Naive thymus-derived CD4-positive, alpha-beta T cell (primary cell): ENCODE measurements around the gene DPRX. TPM values are rescaled to one million over a fixed set of nuclear protein-coding genes. Genes with fewer than 3 reads are reported as not detected.
"Not testable (repeated sequence)": the region's sequence is repeated elsewhere in the genome, so short reads cannot be mapped to it uniquely, and the experiment has no call there.

ENCODE experiments used
- ATAC-seq: fragments of 150-1000 bp; cut with Tn5 transposase; 2 replicates; pipeline ENCODE4 v1.10.0; 2021; ENCODE audit warnings: mild to moderate bottlenecking, moderate library complexity
- CTCF ChIA-PET: fragments of 350-600 bp; sonication (Branson Sonifier 250); formaldehyde crosslinking; loops from one replicate; lab custom pipeline; 2021; ENCODE audit warnings: antibody characterized with exemption; lab: Charles Lee
- POLR2A ChIA-PET: fragments of 350-600 bp; sonication (Branson Sonifier 250); formaldehyde crosslinking; loops from one replicate; lab custom pipeline; 2021; ENCODE audit warnings: antibody characterized with exemption, inconsistent platforms; lab: Charles Lee
- DNase-seq, 9 donors: peaks; one replicate each; pipeline versions ENCODE4 v3.0.0 to v3.0.0-alpha.2; 2020 to 2022; ENCODE audit warnings: mixed read lengths in 1 of 9
- H3K27ac ChIP-seq: one replicate; pipeline ENCODE4 v1.7.0; 2013; ENCODE audit warnings: mild to moderate bottlenecking, low read depth, low read length, moderate library complexity
- H3K27me3 ChIP-seq, 2 donors: one replicate each; pipeline ENCODE4 v1.7.0; 2013; ENCODE audit warnings: low read length in 2 of 2, mild to moderate bottlenecking in 2 of 2, moderate library complexity in 2 of 2; ENCODE audit not compliant: control insufficient read depth in 2 of 2, insufficient read depth in 2 of 2
- H3K36me3 ChIP-seq, 3 experiments: 1 replicate in 2 of 3; 2 replicates in 1 of 3; pipeline ENCODE4 v1.7.0; 2013; ENCODE audit warnings: low read length in 3 of 3, mild to moderate bottlenecking in 3 of 3, moderate library complexity in 1 of 3; ENCODE audit not compliant: insufficient read depth in 3 of 3, control insufficient read depth in 2 of 3
- H3K4me1 ChIP-seq, 2 donors: one replicate each; pipeline ENCODE4 v1.7.0; 2013; ENCODE audit warnings: low read length in 2 of 2, mild to moderate bottlenecking in 2 of 2, moderate library complexity in 1 of 2; ENCODE audit not compliant: control insufficient read depth in 2 of 2, insufficient read depth in 2 of 2
- H3K4me3 ChIP-seq: 2 replicates; pipeline ENCODE4 v1.7.0; 2013; ENCODE audit warnings: mild to moderate bottlenecking, low read length
- H3K9me3 ChIP-seq, 3 experiments: 1 replicate in 2 of 3; 2 replicates in 1 of 3; pipeline ENCODE4 v1.7.0; 2013; ENCODE audit warnings: low read length in 3 of 3; ENCODE audit not compliant: control insufficient read depth in 2 of 3
- H3K27ac Mint-ChIP-seq, 9 donors: one replicate each; pipeline ENCODE4 v1.8.0; 2020 to 2022; ENCODE audit warnings: mixed read lengths in 9 of 9, mild to moderate bottlenecking in 8 of 9, moderate library complexity in 5 of 9, inconsistent platforms in 2 of 9
- H3K27me3 Mint-ChIP-seq, 5 donors: one replicate each; pipeline ENCODE4 v1.8.0; 2021 to 2022; ENCODE audit warnings: mixed read lengths in 5 of 5, mild to moderate bottlenecking in 1 of 5
- H3K36me3 Mint-ChIP-seq, 5 donors: one replicate each; pipeline ENCODE4 v1.8.0; 2020 to 2022; ENCODE audit warnings: mixed read lengths in 5 of 5, mild to moderate bottlenecking in 3 of 5, inconsistent platforms in 1 of 5
- H3K4me1 Mint-ChIP-seq, 7 donors: one replicate each; pipeline ENCODE4 v1.8.0; 2020 to 2022; ENCODE audit warnings: mixed read lengths in 7 of 7, mild to moderate bottlenecking in 3 of 7, inconsistent platforms in 1 of 7
- H3K4me3 Mint-ChIP-seq, 10 donors: one replicate each; pipeline ENCODE4 v1.8.0; 2020 to 2022; ENCODE audit warnings: mild to moderate bottlenecking in 10 of 10, mixed read lengths in 10 of 10, moderate library complexity in 6 of 10, inconsistent platforms in 2 of 10
- H3K9me3 Mint-ChIP-seq, 11 donors: one replicate each; pipeline ENCODE4 v1.8.0; 2020 to 2022; ENCODE audit warnings: mixed read lengths in 11 of 11, mild to moderate bottlenecking in 4 of 11, inconsistent platforms in 1 of 11, moderate library complexity in 1 of 11
- intact Hi-C, 2 donors: fragments of 100-400 bp; cut with micrococcal nuclease; formaldehyde crosslinking; loops; one replicate each; pipeline ENCODE4 v1.15.1; 2023
- polyA plus RNA-seq, 2 donors: library from polyadenylated mRNA; unstranded; fragments of 300-500 nt; fragmentation: Illumina TruSeq; gene quantifications; one replicate each; pipeline ENCODE4 v1.2.3, GENCODE V29; 2021
- total RNA-seq, 6 experiments: library from RNA in 5 of 6; stranded (reverse) in 5 of 6; gene quantifications; 1 replicate in 5 of 6; 2 replicates in 1 of 6; pipeline ENCODE4 v1.2.3 and lab custom pipeline; 2021 to 2026

Gene DPRX
- total and polyA plus RNA-seq, 7 experiments from 2014 or later, result not detected

- Histone ChIP-seq H3K4me1 (no peaks in the 10 kb centered on the region), H3K27me3 (no peaks in the 10 kb centered on the region), H3K4me3 (no peak overlapping the region), H3K36me3 (no peaks in the 10 kb centered on the region), H3K9me3 (no peaks in the 10 kb centered on the region), H3K27ac (no peak overlapping the region)
- peaks cover 0 to 8% (median 0%) of the 10 kb centered on the region in 5 donors for H3K36me3 Mint-ChIP-seq
- no peak for DNase-seq
- ChIA-PET CTCF (interaction anchor here (0.8 kb wide), 1 partner anchor 11 kb away, joined by 4 read pairs; no protein-coding TSS in a partner anchor), POLR2A (no interaction called here)
- no peaks in the 10 kb centered on the region for H3K4me1 Mint-ChIP-seq
- peaks cover 0 to 42% (median 19%) of the 10 kb centered on the region in 11 donors for H3K9me3 Mint-ChIP-seq
- ATAC-seq, result no peak
- H3K27me3 Mint-ChIP-seq, result peaks cover 0 to 2% (median 0%) of the 10 kb centered on the region in 5 donors
- intact Hi-C loops, result no loop called here
- H3K27ac Mint-ChIP-seq, result no peak overlapping the region
- H3K4me3 Mint-ChIP-seq, result no peak overlapping the region
These were observed 32.4 kb downstream of the DPRX start for GRCh38 chr19:53664152-53664551.

GRCh38 chr19:53664760-53665159 lies 33.0 kb downstream of the DPRX start:
- no peak overlapping the region for H3K27ac ChIP-seq
- POLR2A ChIA-PET, result no interaction called here
- intact Hi-C loops, result no loop called here
- no peaks in the 10 kb centered on the region for H3K9me3 ChIP-seq
- no peak overlapping the region for H3K4me3 ChIP-seq
- H3K4me1 Mint-ChIP-seq, result no peaks in the 10 kb centered on the region
- H3K36me3 Mint-ChIP-seq, result peaks cover 0 to 7% (median 0%) of the 10 kb centered on the region in 5 donors
- DNase-seq, result no peak
- ATAC-seq, result no peak
- H3K4me3 Mint-ChIP-seq, result no peak overlapping the region
- no peaks in the 10 kb centered on the region for H3K27me3 Mint-ChIP-seq
- H3K27ac Mint-ChIP-seq, result no peak overlapping the region
- peaks cover 0 to 37% (median 19%) of the 10 kb centered on the region in 11 donors for H3K9me3 Mint-ChIP-seq
- CTCF ChIA-PET, result no interaction called here
- H3K4me1 ChIP-seq, result no peaks in the 10 kb centered on the region
- H3K27me3 ChIP-seq, result no peaks in the 10 kb centered on the region
- no peaks in the 10 kb centered on the region for H3K36me3 ChIP-seq

- H3K36me3 Mint-ChIP-seq, DNase-seq, H3K36me3 ChIP-seq, H3K4me3 Mint-ChIP-seq, H3K9me3 ChIP-seq, POLR2A ChIA-PET, intact Hi-C loops, H3K27me3 Mint-ChIP-seq, H3K27ac Mint-ChIP-seq, H3K27ac ChIP-seq, H3K4me3 ChIP-seq, H3K4me1 Mint-ChIP-seq, H3K4me1 ChIP-seq, ATAC-seq, H3K27me3 ChIP-seq, CTCF ChIA-PET: not testable (repeated sequence)
- H3K9me3 Mint-ChIP-seq, result peaks cover 0 to 30% (median 16%) of the 10 kb centered on the region in 11 donors
These were observed 34.5 kb downstream of the DPRX start for GRCh38 chr19:53666331-53666730.

GRCh38 chr19:53668804-53669203 lies 37.0 kb downstream of the DPRX start:
- H3K36me3 Mint-ChIP-seq, DNase-seq, H3K27me3 Mint-ChIP-seq, H3K27ac ChIP-seq, H3K4me3 Mint-ChIP-seq, ATAC-seq, H3K4me3 ChIP-seq, H3K27ac Mint-ChIP-seq, H3K36me3 ChIP-seq, H3K4me1 ChIP-seq, H3K9me3 ChIP-seq, H3K27me3 ChIP-seq, POLR2A ChIA-PET, CTCF ChIA-PET, intact Hi-C loops, H3K4me1 Mint-ChIP-seq: not testable (repeated sequence)
- peaks cover 0 to 26% (median 9%) of the 10 kb centered on the region in 11 donors for H3K9me3 Mint-ChIP-seq

- Mint-ChIP-seq H3K36me3 (peaks cover 0 to 4% (median 0%) of the 10 kb centered on the region in 5 donors), H3K4me1 (no peaks in the 10 kb centered on the region), H3K9me3 (peaks cover 0 to 28% (median 11%) of the 10 kb centered on the region in 11 donors), H3K27ac (no peak overlapping the region), H3K4me3 (no peak overlapping the region), H3K27me3 (peaks cover 0 to 3% (median 0%) of the 10 kb centered on the region in 5 donors)
- Histone ChIP-seq H3K27ac (no peak overlapping the region), H3K4me3 (no peak overlapping the region), H3K4me1 (no peaks in the 10 kb centered on the region), H3K9me3 (no peaks in the 10 kb centered on the region), H3K27me3 (no peaks in the 10 kb centered on the region), H3K36me3 (no peaks in the 10 kb centered on the region)
- ChIA-PET CTCF (no interaction called here), POLR2A (no interaction called here)
- ATAC-seq (no peak), DNase-seq (no peak)
- intact Hi-C loops, result no loop called here
These were observed 38.5 kb downstream of the DPRX start for GRCh38 chr19:53670345-53670744.

- Mint-ChIP-seq H3K4me3 (no peak overlapping the region), H3K27me3 (peaks cover 0 to 3% (median 0%) of the 10 kb centered on the region in 5 donors), H3K36me3 (peaks cover 0 to 5% (median 2%) of the 10 kb centered on the region in 5 donors), H3K9me3 (peaks cover 0 to 41% (median 13%) of the 10 kb centered on the region in 11 donors), H3K27ac (no peak overlapping the region), H3K4me1 (no peaks in the 10 kb centered on the region)
- ATAC-seq (no peak), DNase-seq (no peak)
- H3K4me1 ChIP-seq, result no peaks in the 10 kb centered on the region
- ChIA-PET POLR2A (no interaction called here), CTCF (no interaction called here)
- no peak overlapping the region for H3K27ac ChIP-seq
- no peaks in the 10 kb centered on the region for H3K36me3 ChIP-seq
- intact Hi-C loops, result no loop called here
- H3K27me3 ChIP-seq, result no peaks in the 10 kb centered on the region
- no peaks in the 10 kb centered on the region for H3K9me3 ChIP-seq
- no peak overlapping the region for H3K4me3 ChIP-seq
These were observed 39.9 kb downstream of the DPRX start for GRCh38 chr19:53671663-53672062.
